Stimulated activated CD4-positive, alpha-beta T cell treated with anti-CD3 and anti-CD28 coated beads, Interleukin-2, amount 100 ng/mL, for 48 hours (primary cell): ENCODE results near the gene VAV2.
"Not testable (repeated sequence)": the region's sequence is repeated elsewhere in the genome, so short reads cannot be mapped to it uniquely, and the experiment has no call there.

Experiments
- DNase-seq, 2 donors: peaks; one replicate each; pipeline ENCODE4 v3.0.0-alpha.2; 2020

The VAV2 gene

DNA sequence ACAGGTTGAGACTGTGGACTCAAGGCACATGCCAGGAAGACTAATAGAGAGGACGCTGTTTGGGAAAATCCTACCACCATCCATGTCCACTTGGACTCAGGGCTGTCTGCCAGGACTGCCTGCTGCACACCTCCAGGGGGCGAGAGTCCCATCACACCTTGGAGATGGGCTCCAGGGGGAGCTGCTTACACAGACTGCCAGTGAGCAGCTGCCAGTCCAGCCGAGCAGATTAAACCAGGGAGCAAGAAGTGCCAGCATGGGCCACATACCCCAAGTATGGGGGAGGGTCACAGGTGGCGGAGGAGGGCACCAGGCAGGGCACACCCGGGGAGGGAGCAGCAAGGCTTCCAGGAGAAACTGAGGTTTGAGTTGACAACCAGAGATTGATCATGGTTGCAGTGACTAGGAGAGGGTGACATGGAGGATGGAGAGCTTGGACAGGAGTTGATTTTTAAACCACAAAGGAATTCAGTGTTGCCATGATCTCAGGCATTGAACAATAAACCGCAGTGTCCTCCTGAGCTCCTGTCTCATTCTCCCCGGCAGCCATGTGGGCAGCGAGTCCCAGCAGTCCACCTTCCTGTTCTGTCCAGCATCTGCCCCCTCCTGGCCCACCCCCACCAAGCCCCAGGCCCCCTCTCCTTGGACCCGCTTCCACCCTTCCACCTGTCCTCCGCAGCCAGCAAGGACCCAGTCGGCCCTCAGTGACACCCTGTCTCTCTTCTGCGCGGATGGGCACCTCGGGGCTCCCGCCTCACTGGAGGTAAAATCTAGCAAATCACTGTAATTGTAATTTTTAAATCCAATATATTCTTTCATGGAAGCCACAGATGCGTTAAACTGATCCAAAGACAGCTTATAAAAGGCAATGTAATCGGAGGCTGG, 3.1 kb upstream of the VAV2 start:
- DNase-seq, result no peak

DNA sequence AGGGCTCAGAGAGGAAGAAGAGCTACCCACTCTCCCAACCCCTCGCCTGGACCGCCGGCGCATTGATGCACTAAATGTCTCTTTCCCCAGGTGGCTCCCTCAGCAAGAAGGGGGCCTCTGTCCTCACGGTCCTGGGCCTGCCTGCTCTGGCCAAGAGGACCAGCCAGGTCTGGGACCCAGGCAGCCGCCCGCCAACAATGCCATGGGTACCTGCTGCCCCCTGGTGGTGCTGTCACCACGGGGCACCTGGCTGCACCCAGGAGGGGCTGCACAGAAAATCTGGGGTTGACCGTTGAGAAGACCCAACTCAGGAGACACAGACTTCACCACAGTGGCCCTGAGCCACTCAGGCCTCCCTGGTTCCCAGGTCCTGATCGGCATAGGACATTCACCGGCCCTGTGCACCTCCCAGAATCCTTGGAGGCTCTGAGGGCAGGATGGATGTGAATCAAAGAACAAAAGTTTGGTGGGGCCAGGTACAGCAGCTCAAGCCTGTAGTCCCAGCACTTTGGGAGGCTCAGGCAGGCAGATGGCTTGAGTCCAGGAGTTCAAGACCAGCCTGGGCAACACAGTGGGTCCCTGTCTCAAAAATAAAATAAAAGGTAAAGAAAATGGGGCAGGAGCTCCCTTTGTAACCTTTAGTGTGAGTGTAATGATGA, 2.4 kb upstream of the VAV2 start:
- DNase-seq, result peak; percentile 79 to 87

DNA sequence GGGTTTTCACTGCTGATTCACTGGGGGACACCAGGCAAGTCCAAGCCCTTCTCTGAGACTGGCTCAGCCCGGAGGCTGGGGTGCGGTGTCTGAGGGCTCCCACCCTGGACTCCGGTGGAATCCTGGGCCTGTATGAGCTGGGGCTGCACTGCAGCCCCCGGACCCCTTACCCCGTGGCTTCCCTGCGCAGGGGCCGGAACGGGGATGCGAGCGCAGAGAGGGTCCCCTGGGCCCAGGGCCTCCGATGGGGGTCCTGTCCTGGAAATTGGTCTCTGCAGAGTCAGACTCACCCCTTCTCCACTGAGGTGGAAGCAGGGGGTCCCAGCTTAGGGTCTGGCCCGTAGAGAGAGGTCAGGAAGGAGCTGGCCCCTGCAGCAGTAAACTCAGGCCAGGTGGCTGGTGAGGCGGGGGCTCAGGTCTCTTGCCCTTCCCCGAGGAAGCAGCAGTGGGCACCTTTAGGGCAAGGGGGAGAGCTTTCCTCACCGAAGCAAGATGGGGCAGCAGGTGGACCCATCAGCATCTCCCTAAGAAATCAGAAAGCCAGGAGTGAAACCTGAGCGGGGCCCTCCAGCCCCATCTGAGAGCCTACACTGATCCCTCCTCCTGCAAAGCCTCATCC, 1.6 kb upstream of the VAV2 start:
- DNase-seq, result no peak

GRCh38 chr9:133992780-133993634, 883 bp upstream of the VAV2 start:
- DNase-seq, result peak; percentile 58 to 72

GRCh38 chr9:133991214-133991921, 756 bp downstream of the VAV2 start:
- no peak for DNase-seq

DNA sequence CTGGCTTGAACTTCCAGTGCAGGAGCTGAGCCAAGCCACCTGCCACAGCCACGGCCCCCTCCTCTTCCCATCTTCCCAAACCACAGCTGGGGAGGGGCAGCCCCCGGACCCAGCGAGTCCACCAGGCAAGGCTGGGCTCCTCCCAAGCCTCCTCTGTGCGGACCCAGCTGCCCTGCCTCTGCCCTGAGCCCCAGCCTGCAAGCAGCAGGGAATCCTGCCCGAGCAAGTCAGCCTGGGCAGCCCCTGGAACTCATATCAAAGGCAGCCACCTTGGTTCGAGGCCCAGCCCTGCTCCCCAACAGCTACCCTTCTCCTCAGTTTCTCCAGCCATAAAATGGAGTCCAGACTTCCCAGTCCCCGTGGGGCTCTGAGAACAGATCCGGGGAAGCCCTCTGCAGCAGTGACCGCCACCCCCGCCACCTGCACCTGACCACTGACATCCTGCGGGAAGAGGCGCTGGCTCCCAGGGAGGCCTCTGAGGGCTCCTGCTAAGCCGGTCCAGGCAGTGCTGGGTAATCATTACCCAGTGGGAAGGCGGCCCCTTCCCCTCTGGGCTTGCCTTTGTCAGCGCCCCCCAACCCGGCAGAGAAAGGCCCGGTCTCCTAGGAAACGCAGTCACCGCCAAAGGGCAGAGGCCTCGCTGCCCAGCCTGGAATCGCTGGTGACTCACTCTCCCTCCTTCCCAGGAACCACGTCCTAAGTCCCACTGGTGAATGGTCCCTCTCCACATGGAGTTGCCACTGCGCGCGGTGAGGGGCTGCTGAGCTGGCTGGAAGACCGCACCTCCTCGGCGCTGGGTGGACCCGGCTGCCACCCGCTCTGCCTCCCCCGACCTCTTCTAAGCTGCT, 1.5 kb downstream of the VAV2 start:
- no peak for DNase-seq

GRCh38 chr9:133989625-133990365, 2.3 kb downstream of the VAV2 start:
- DNase-seq, result no peak

- DNase-seq, result not testable (repeated sequence)
Measured at GRCh38 chr9:133988771-133989170, 3.4 kb downstream of the VAV2 start.

GRCh38 chr9:133987946-133988665, 4.0 kb downstream of the VAV2 start:
- no peak for DNase-seq

GRCh38 chr9:133987446-133987788, 4.7 kb downstream of the VAV2 start:
- DNase-seq, result no peak

GRCh38 chr9:133986774-133987445, 5.2 kb downstream of the VAV2 start:
- no peak for DNase-seq

DNA sequence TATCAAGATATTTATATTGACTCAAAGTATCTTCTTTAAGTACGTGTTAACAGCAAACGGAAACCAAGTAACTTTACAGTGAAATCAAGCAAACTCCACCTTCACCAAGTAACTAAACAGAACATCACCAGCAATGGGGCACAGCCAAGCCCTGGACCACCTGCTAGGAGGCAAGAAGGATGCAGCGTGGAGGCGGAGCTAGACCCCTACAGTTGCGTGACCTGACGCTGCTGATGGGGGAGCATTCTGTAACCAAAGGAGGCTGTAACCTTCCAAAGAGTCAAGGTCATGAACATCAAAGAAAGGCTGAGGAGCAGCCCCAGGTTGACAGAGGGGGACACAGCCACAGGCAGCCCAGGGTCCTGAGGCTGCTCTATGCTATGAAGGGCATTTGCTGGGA, 6.1 kb downstream of the VAV2 start:
- no peak for DNase-seq

DNA sequence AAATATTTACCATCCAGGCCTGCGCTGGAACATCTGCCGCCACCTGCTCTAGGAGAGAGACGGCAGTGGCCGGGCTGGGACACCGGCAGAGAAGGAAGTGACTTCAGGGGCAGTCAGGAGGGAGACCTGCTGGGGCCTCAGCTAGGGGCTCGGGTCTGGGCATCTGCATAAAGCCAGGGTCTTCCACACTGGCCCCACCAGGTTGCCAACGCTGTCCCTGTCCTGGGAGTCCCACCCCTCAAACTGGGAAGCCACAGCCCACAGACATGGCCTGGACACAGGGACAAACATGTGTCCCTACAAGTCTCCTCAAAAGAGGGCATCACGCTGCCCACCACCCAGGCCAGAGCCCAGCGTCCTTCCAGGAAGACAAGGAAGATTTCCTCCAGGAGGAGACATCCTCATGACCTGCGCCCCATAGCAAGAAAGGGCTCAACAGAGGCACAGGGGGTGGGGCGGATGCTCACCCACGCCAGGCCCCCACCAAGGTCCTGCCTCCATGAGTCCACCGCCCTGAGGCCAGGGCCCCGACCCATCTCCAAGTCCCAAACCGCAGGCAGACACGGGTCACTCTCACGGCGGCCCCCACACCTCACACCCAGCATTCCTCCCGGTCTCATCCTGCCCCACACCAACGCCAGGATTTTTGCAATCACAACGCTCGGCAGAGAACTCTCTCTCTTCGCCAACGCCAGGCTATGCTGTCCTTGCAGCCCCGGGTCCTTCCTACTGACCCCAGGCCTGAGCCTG, 9.0 kb downstream of the VAV2 start:
- no peak for DNase-seq

DNA sequence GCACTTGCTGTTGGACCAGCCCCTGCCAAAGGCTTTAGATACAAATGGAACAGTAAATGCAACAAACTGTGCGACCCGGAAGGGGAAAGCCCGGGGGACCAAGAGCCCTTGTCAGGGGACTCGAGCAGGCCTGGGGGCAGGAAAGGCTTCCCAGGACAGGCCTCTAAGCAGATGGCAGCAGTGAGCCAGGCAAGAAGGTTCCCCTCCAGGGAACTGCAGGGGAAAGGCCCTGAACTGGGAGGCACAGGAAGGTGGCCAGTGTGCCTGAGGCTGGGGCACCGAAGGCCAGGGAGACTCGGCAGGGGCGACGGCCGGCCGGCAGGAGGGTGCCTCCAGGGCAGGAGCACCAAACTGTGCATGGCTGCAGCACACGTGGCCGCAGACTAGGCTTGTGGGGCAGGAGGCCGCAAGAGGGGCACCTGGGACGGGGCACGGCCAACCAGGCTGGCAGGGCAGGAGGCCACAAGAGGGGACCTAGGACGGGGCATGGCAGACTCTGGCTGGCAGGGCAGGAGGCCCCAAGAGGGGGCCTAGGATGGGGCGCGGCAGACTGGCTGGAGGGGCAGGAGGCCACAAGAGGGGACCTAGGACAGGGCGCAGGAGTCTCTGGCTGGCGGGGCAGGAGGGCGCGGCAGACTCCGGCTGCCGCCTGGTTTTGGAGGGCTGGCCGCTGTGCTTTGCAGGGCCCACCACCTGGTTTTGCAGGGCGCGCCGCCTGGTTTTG, 10.0 kb downstream of the VAV2 start:
- DNase-seq, result no peak

GRCh38 chr9:133981589-133981957, 10.6 kb downstream of the VAV2 start:
- no peak for DNase-seq

DNA sequence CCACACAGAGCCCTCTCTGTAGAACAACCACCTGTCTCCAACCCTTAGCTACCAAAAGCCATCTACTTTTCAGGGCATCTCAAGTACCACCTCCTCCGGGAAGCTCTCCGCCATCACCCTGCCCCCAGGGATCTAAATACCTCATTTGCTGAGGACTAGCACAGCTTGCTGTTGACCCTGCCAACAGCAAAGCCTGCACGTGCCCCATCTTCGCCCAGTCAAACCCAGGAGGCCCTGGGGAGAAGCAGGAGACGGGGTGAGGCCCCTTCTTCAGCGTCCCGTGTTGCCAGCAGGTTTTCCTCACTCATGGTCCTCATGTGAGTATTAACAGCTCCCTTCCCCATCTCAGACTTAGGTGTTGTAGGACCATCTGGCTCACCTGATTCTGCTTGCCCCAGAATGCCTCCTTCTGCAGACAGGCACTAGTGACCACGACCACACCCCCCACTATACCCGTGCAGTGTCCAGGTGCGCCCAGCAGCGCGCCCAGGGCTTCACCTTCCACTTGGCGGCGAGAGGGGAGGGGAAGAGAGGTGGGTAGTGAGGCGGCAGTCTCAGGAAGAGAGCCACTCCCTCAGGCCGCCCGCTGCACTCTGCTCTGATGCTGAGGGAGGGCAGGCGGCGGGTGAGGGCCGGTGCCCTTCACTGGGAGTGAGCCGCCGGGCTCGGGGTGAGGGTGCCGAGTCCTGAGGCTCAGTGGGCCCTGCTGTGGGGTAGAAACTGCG, 11.1 kb downstream of the VAV2 start:
- DNase-seq, result no peak
